SU-DHL-6 (cell line): Measurements from ENCODE around the gene SAMD14.

ENCODE experiments used
- H2AFZ ChIP-seq: fragments of 200-600 bp; sonication (generic); 2 replicates; pipeline ENCODE4 v1.6.1; 2014; ENCODE audit warnings: low read depth, mild to moderate bottlenecking, moderate library complexity, mixed read lengths, antibody characterized with exemption, low read length; ENCODE audit not compliant: severe bottlenecking
- H3F3A ChIP-seq: fragments of 200-600 bp; shearing (Covaris generic); 2 replicates; pipeline ENCODE4 v1.6.0; 2016; ENCODE audit warnings: antibody characterized with exemption, mild to moderate bottlenecking; ENCODE audit not compliant: insufficient read depth
- H3K27ac ChIP-seq: fragments of 200-600 bp; sonication (generic); 2 replicates; pipeline ENCODE4 v1.5.1; 2016; ENCODE audit warnings: low read depth, mild to moderate bottlenecking, low read length, moderate library complexity, mixed read lengths
- H3K27me3 ChIP-seq: fragments of 200-600 bp; sonication (generic), shearing (Covaris generic); 2 replicates; pipeline ENCODE4 v1.6.0; 2014; ENCODE audit warnings: mild to moderate bottlenecking, low read length
- H3K36me3 ChIP-seq: fragments of 200-600 bp; sonication (generic); 2 replicates; pipeline ENCODE4 v1.6.1; 2014; ENCODE audit warnings: mild to moderate bottlenecking, low read length, mixed read lengths
- H3K4me2 ChIP-seq: fragments of 300-600, 200-600 bp; shearing (Covaris generic), sonication (generic); 2 replicates; pipeline ENCODE4 v1.6.0; 2014; ENCODE audit warnings: low read length, low read depth, mild to moderate bottlenecking; ENCODE audit not compliant: poor library complexity, severe bottlenecking
- H3K4me3 ChIP-seq: fragments of 200-600 bp; sonication (generic); 2 replicates; pipeline ENCODE4 v1.5.1; 2014; ENCODE audit warnings: antibody characterized with exemption, low read length, mild to moderate bottlenecking, mixed read lengths; ENCODE audit not compliant: insufficient read depth, poor library complexity, severe bottlenecking
- H3K79me2 ChIP-seq: fragments of 200-600 bp; sonication (generic); 2 replicates; pipeline ENCODE4 v1.6.1; 2014; ENCODE audit warnings: mild to moderate bottlenecking, low read length, moderate library complexity; ENCODE audit not compliant: insufficient read depth
- H3K9ac ChIP-seq: fragments of 200-600 bp; sonication (generic); 2 replicates; pipeline ENCODE4 v1.7.0; 2014; ENCODE audit warnings: mild to moderate bottlenecking, low read length
- H3K9me2 ChIP-seq: fragments of 200-600 bp; sonication (generic); replicated peaks from 2 replicates; pipeline ENCODE4 v1.6.1; 2014; ENCODE audit warnings: low read length; ENCODE audit not compliant: insufficient read depth
- H3K9me3 ChIP-seq: fragments of 200-600 bp; sonication (generic); 2 replicates; pipeline ENCODE4 v1.6.1; 2014; ENCODE audit warnings: low read length, mixed read lengths; ENCODE audit not compliant: insufficient read depth
- H4K20me1 ChIP-seq: fragments of 200-600 bp; sonication (generic); 2 replicates; pipeline ENCODE4 v1.6.1; 2014; ENCODE audit warnings: low read depth, mild to moderate bottlenecking, antibody characterized with exemption, low read length, moderate library complexity, mixed read lengths
- CTCF ChIP-seq: fragments of 200-600 bp; sonication (generic); IDR thresholded peaks from one replicate; pipeline ENCODE4 v1.5.1; 2017; ENCODE audit warnings: antibody characterized with exemption, mild to moderate bottlenecking, low read length, moderate library complexity; ENCODE audit not compliant: insufficient read depth, poor library complexity, severe bottlenecking
- EZH2phosphoT487 ChIP-seq: fragments of 200-600 bp; sonication (generic), shearing (Covaris generic); conservative IDR thresholded peaks from 2 replicates; pipeline ENCODE4 v1.6.1; 2018; ENCODE audit warnings: mild to moderate bottlenecking, antibody characterized with exemption, low read length, moderate library complexity, mixed read lengths

The SAMD14 gene

GRCh38 chr17:50147841-50148225 lies 17.9 kb upstream of the SAMD14 start:
- H3F3A ChIP-seq = peaks cover 9% of the 10 kb centered on the region; the same call in 1 of the 2 replicates
- peak overlapping the region; percentile 100 for H3K4me2 ChIP-seq
- H4K20me1 ChIP-seq = no peaks in the 10 kb centered on the region
- peak overlapping the region; percentile 94 for H3K4me3 ChIP-seq
- no peak overlapping the region for H2AFZ ChIP-seq
- no peaks in the 10 kb centered on the region for H3K9me3 ChIP-seq
- peak overlapping the region; percentile 95 for H3K27ac ChIP-seq
- peak overlapping the region; percentile 96 for H3K9ac ChIP-seq
- H3K9me2 ChIP-seq = no peaks in the 10 kb centered on the region
- H3K36me3 ChIP-seq = no peaks in the 10 kb centered on the region
- H3K79me2 ChIP-seq = peaks cover 41% of the 10 kb centered on the region
- TF ChIP-seq EZH2phosphoT487 (no peak), CTCF (no peak)
- H3K27me3 ChIP-seq = no peaks in the 10 kb centered on the region

- H2AFZ ChIP-seq = no peak overlapping the region
- no peaks in the 10 kb centered on the region for H3K27me3 ChIP-seq
- no peaks in the 10 kb centered on the region for H4K20me1 ChIP-seq
- no peaks in the 10 kb centered on the region for H3K36me3 ChIP-seq
- H3K9me3 ChIP-seq = no peaks in the 10 kb centered on the region
- H3K79me2 ChIP-seq = peaks cover 41% of the 10 kb centered on the region
- H3F3A ChIP-seq = peaks cover 3% of the 10 kb centered on the region; the same call in 1 of the 2 replicates
- no peaks in the 10 kb centered on the region for H3K9me2 ChIP-seq
- H3K27ac ChIP-seq = peak overlapping the region; percentile 95
- peak overlapping the region; percentile 96 for H3K9ac ChIP-seq
- H3K4me3 ChIP-seq = peak overlapping the region; percentile 94
- H3K4me2 ChIP-seq = peak overlapping the region; percentile 100
- TF ChIP-seq EZH2phosphoT487 (no peak), CTCF (no peak)
Observed at GRCh38 chr17:50146927-50147665, 17.1 kb upstream of the SAMD14 start.

GRCh38 chr17:50146230-50146926 lies 16.4 kb upstream of the SAMD14 start:
- H3K9me3 ChIP-seq = no peaks in the 10 kb centered on the region
- peak overlapping the region; percentile 95 for H3K27ac ChIP-seq
- no peak overlapping the region for H2AFZ ChIP-seq
- peaks cover 41% of the 10 kb centered on the region for H3K79me2 ChIP-seq
- no peaks in the 10 kb centered on the region; the same call in 1 of the 2 replicates for H3F3A ChIP-seq
- no peaks in the 10 kb centered on the region for H3K9me2 ChIP-seq
- peak overlapping the region; percentile 96; the same call in 1 of the 2 replicates for H3K9ac ChIP-seq
- H3K27me3 ChIP-seq = no peaks in the 10 kb centered on the region
- H3K4me3 ChIP-seq = no peak overlapping the region
- no peaks in the 10 kb centered on the region for H3K36me3 ChIP-seq
- H4K20me1 ChIP-seq = no peaks in the 10 kb centered on the region
- TF ChIP-seq CTCF = no peak
- TF ChIP-seq EZH2phosphoT487 = no peak
- H3K4me2 ChIP-seq = peak overlapping the region; percentile 100
